ENCODE results near the gene ARSB. TPM values are rescaled to one million over a fixed set of nuclear protein-coding genes. Genes with fewer than 3 reads are reported as not detected.

The ARSB gene
- total RNA-seq, 2 donors from 2014 or later, result 28.1 TPM

DNA sequence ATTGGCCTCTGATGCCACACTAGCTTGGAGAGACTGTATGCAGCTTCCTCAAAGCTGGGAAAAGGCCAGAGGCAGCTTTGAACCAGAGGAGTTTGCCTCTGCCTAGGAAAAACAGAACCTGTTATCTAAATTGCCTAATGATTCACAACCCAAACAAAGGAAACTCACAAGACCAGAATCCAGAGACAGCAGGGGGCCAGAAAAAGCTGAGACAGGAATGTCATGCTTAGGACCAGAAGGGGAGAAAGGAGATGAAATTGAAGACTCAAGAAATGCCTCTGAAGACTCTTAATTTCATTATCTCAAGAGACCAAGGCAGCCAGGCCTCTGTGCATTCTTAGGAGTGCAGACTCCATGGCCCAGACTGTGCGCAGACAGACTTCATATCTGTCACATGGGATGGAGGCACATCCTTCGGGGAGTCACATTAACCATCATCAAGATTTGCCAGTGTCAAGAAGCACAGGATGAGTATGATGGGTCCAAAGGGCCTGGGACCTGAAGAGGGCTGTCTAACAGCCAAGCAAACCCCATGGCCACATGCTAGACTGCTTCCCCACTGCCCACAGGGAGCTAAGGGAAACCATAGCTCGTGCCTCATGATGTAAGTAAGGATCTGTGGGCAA, 57.3 kb downstream of the ARSB start:
- TF ChIP-seq, protein P1, sequence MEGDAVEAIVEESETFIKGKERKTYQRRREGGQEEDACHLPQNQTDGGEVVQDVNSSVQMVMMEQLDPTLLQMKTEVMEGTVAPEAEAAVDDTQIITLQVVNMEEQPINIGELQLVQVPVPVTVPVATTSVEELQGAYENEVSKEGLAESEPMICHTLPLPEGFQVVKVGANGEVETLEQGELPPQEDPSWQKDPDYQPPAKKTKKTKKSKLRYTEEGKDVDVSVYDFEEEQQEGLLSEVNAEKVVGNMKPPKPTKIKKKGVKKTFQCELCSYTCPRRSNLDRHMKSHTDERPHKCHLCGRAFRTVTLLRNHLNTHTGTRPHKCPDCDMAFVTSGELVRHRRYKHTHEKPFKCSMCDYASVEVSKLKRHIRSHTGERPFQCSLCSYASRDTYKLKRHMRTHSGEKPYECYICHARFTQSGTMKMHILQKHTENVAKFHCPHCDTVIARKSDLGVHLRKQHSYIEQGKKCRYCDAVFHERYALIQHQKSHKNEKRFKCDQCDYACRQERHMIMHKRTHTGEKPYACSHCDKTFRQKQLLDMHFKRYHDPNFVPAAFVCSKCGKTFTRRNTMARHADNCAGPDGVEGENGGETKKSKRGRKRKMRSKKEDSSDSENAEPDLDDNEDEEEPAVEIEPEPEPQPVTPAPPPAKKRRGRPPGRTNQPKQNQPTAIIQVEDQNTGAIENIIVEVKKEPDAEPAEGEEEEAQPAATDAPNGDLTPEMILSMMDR (conservative IDR thresholded peaks at IDR 0.05), result no peak
- Mint-ChIP-seq H3K9me3 (peaks cover 6% of the 10 kb centered on the region), H3K27ac (peak overlapping the region; percentile 97), H3K4me3 (peak overlapping the region; percentile 34), H3K27me3 (ENCODE audit: insufficient read depth) (no peaks in the 10 kb centered on the region), H3K4me1 (peaks cover 62% of the 10 kb centered on the region), H3K36me3 (ENCODE audit: low read depth) (peaks cover 7% of the 10 kb centered on the region)
- Histone ChIP-seq H3K27me3 (ENCODE audit: control insufficient read depth, insufficient read depth, low read length, poor library complexity, severe bottlenecking) (no peaks in the 10 kb centered on the region), H3K9me3 (ENCODE audit: control insufficient read depth, low read length) (peaks cover 11% of the 10 kb centered on the region), H3K4me1 (ENCODE audit: control insufficient read depth, insufficient read depth, low read length) (peaks cover 36% of the 10 kb centered on the region), H3K9ac (ENCODE audit: extremely low read depth, low read length, poor library complexity, severe bottlenecking) (no peak overlapping the region), H3K36me3 (ENCODE audit: control insufficient read depth, insufficient read depth, low read length) (no peaks in the 10 kb centered on the region), H3K27ac (ENCODE audit: low read depth, low read length) (peak overlapping the region; percentile 55), H3K4me3 (ENCODE audit: low read length) (no peak overlapping the region)
- peak; percentile 94 for DNase-seq
- 79 to 100% methylated on average over 1 to 3 of the region's 3 CpGs for WGBS, 2 experiments (ENCODE audit: insufficient coverage in 1 of 2, insufficient read length in 1 of 2)

DNA sequence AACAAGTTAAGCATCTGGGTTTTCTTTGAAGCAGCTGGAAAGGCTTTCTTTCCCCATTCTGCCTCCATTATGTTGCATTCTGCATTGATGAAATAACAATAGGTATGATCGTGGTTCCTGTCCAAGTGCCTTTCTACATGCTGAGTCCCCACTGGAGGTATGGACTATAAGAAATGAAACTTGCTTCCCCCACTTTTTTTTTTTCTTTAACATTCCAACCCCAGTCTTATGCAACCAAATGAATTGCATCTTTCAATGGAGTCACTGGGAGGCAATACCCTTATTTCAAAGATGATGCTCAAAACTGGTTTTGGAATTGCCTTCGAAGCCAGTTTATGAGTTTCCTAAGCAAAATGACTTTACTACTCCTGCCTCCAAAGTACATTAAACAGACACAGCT, 58.9 kb downstream of the ARSB start:
- Mint-ChIP-seq H3K36me3 (ENCODE audit: low read depth) (peaks cover 4% of the 10 kb centered on the region), H3K9me3 (no peaks in the 10 kb centered on the region), H3K27ac (peak overlapping the region; percentile 77), H3K4me3 (no peak overlapping the region), H3K27me3 (ENCODE audit: insufficient read depth) (no peaks in the 10 kb centered on the region), H3K4me1 (peaks cover 59% of the 10 kb centered on the region)
- DNase-seq, result no peak
- H3K9ac ChIP-seq (ENCODE audit: extremely low read depth, low read length, poor library complexity, severe bottlenecking), result no peak overlapping the region
- H3K27me3 ChIP-seq (ENCODE audit: control insufficient read depth, insufficient read depth, low read length, poor library complexity, severe bottlenecking), result no peaks in the 10 kb centered on the region
- H3K4me3 ChIP-seq (ENCODE audit: low read length), result no peak overlapping the region
- TF ChIP-seq, protein P1 (conservative IDR thresholded peaks at IDR 0.05), result no peak
- no peak overlapping the region for H3K27ac ChIP-seq (ENCODE audit: low read depth, low read length)
- H3K9me3 ChIP-seq (ENCODE audit: control insufficient read depth, low read length), result no peaks in the 10 kb centered on the region
- peaks cover 34% of the 10 kb centered on the region for H3K4me1 ChIP-seq (ENCODE audit: control insufficient read depth, insufficient read depth, low read length)
- no peaks in the 10 kb centered on the region for H3K36me3 ChIP-seq (ENCODE audit: control insufficient read depth, insufficient read depth, low read length)
- 66 to 92% methylated on average over 2 of the region's 2 CpGs for WGBS, 2 experiments (ENCODE audit: insufficient coverage in 1 of 2, insufficient read length in 1 of 2)

DNA sequence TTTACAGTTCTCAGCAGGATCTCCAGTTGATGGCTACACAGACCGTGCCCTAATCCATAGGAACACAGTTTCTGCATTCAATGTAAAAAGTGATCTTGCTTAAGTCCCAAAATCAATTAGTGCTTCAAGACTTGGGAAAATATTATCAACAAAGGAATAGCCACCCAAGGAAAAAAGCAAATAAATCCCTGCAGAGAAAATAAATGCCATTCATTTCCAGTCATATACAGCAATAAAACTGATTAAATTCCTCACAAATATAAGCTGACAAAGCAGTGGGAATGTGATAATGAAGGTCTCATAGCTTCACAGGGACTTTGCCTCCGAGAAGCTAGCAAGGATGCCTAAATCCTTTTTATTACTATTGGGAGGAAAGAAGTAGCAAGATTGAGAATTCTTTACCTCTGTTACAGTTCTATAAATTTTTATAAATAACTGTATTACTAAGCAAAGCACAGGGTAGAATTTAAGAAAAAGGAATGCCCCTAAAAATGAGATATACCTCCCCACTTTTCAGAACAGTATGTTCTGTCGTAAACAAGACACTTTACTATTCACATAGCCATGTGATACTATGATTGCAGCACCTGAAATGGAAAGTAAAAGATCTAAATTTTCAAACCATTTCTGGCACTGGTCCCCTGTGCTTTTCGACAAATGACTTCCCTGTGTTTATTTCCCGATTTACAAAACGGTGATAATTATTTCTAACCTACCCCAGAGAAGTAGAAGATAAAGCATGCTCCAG, 59.8 kb downstream of the ARSB start:
- H3K27ac Mint-ChIP-seq, result peak overlapping the region; percentile 87
- WGBS, 2 experiments (ENCODE audit: insufficient coverage in 1 of 2, insufficient read length in 1 of 2), result 13 to 59% methylated on average over 1 to 6 of the region's 6 CpGs
- Histone ChIP-seq H3K27ac (ENCODE audit: low read depth, low read length) (no peak overlapping the region), H3K9me3 (ENCODE audit: control insufficient read depth, low read length) (no peaks in the 10 kb centered on the region), H3K9ac (ENCODE audit: extremely low read depth, low read length, poor library complexity, severe bottlenecking) (no peak overlapping the region), H3K27me3 (ENCODE audit: control insufficient read depth, insufficient read depth, low read length, poor library complexity, severe bottlenecking) (no peaks in the 10 kb centered on the region), H3K36me3 (ENCODE audit: control insufficient read depth, insufficient read depth, low read length) (no peaks in the 10 kb centered on the region), H3K4me3 (ENCODE audit: low read length) (peak overlapping the region; percentile 1), H3K4me1 (ENCODE audit: control insufficient read depth, insufficient read depth, low read length) (peaks cover 29% of the 10 kb centered on the region)
- peaks cover 58% of the 10 kb centered on the region for H3K4me1 Mint-ChIP-seq
- no peaks in the 10 kb centered on the region for H3K27me3 Mint-ChIP-seq (ENCODE audit: insufficient read depth)
- peaks cover 4% of the 10 kb centered on the region for H3K36me3 Mint-ChIP-seq (ENCODE audit: low read depth)
- TF ChIP-seq, protein P1 (conservative IDR thresholded peaks at IDR 0.05), result no peak
- no peak overlapping the region for H3K4me3 Mint-ChIP-seq
- no peaks in the 10 kb centered on the region for H3K9me3 Mint-ChIP-seq
- DNase-seq, result no peak

Measured in endodermal cell (in vitro differentiated cells).